Panc1 (cell line): Measurements from ENCODE around the gene C1orf87. TPM values are rescaled to one million over a fixed set of nuclear protein-coding genes. Genes with fewer than 3 reads are reported as not detected.

Source experiments
- ATAC-seq: fragments of 200-7000 bp; cut with Tn5 transposase; 2 replicates; pipeline ENCODE4 v1.9.1; 2020; ENCODE audit warnings: mild to moderate bottlenecking, moderate library complexity
- Bru-seq: library from RNA; stranded (reverse); fragments of 400-500 nt; gene quantifications from one replicate; lab custom pipeline; 2021; lab: Mats Ljungman, UMichigan
- BruChase-seq, 2 experiments: library from RNA; stranded (reverse); fragments of 400-500 nt; gene quantifications; one replicate each; lab custom pipeline; 2021; lab: Mats Ljungman, UMichigan
- BruUV-seq: library from RNA; stranded (reverse); fragments of 400-500 nt; replicated peaks from 2 replicates; lab custom pipeline; 2021; lab: Mats Ljungman, UMichigan
- CTCF ChIA-PET: fragments of 300-600 bp; sonication (Branson Sonifier 250); formaldehyde crosslinking; loops from one replicate; lab custom pipeline; 2022; ENCODE audit warnings: antibody characterized with exemption; lab: Charles Lee
- POLR2A ChIA-PET: fragments of 300-600 bp; sonication (Branson Sonifier 250); formaldehyde crosslinking; loops from one replicate; lab custom pipeline; 2022; ENCODE audit warnings: antibody characterized with exemption; lab: Charles Lee
- DNase-seq: peaks from one replicate; pipeline ENCODE4 v3.0.0-alpha.2; 2010; ENCODE audit warnings: low read depth, low spot score
- H3K27ac ChIP-seq: 2 replicates; pipeline ENCODE4 v1.5.1; 2011; ENCODE audit warnings: mild to moderate bottlenecking, low read length, inconsistent platforms
- H3K27me3 ChIP-seq: fragments of 200-500 bp; sonication (Bioruptor generic); 2 replicates; pipeline ENCODE4 v1.6.0; 2014; ENCODE audit warnings: low read length, inconsistent platforms; ENCODE audit not compliant: control insufficient read depth, insufficient read depth
- H3K36me3 ChIP-seq: fragments of 200-500 bp; sonication (Bioruptor generic); 2 replicates; pipeline ENCODE4 v1.5.1; 2014; ENCODE audit warnings: inconsistent platforms, mild to moderate bottlenecking, low read length, moderate library complexity; ENCODE audit not compliant: control insufficient read depth, insufficient read depth
- H3K4me1 ChIP-seq: 2 replicates; pipeline ENCODE4 v1.5.1; 2011; ENCODE audit warnings: inconsistent platforms, mild to moderate bottlenecking, low read length, moderate library complexity; ENCODE audit not compliant: control insufficient read depth, insufficient read depth
- H3K4me3 ChIP-seq, 2 experiments: 2 replicates each; pipeline ENCODE4 v1.5.1; 2011 to 2012; ENCODE audit warnings: low read depth in 2 of 2, low read length in 2 of 2, mild to moderate bottlenecking in 2 of 2, inconsistent platforms in 1 of 2, moderate library complexity in 1 of 2
- H3K9me3 ChIP-seq: fragments of 200-500 bp; sonication (Bioruptor generic); 2 replicates; pipeline ENCODE4 v1.5.1; 2014; ENCODE audit warnings: low read depth, mild to moderate bottlenecking, inconsistent platforms, low read length, moderate library complexity; ENCODE audit not compliant: control insufficient read depth, insufficient read depth
- CTCF ChIP-seq: fragments of 450-650 bp; IDR thresholded peaks from 2 replicates; pipeline ENCODE4 v1.5.1; 2017; ENCODE audit warnings: mild to moderate bottlenecking
- POLR2AphosphoS5 ChIP-seq: IDR thresholded peaks from 2 replicates; pipeline ENCODE4 v1.6.1; 2012; ENCODE audit warnings: mild to moderate bottlenecking, low read depth, low read length, moderate library complexity
- REST ChIP-seq, 2 experiments: IDR thresholded peaks; 2 replicates each; pipeline ENCODE4 v1.6.1; 2011 to 2012; ENCODE audit warnings: low read depth in 2 of 2, control low read depth in 1 of 2, low read length in 1 of 2, mild to moderate bottlenecking in 1 of 2, moderate library complexity in 1 of 2; ENCODE audit not compliant: insufficient read depth in 1 of 2
- SIN3A ChIP-seq: IDR thresholded peaks from 2 replicates; pipeline ENCODE4 v1.6.1; 2012; ENCODE audit warnings: low read depth, mild to moderate bottlenecking, low read length, moderate library complexity, borderline replicate concordance; ENCODE audit not compliant: insufficient read depth
- TCF7L2 ChIP-seq: IDR thresholded peaks from 2 replicates; pipeline ENCODE4 v1.6.1; 2011; ENCODE audit warnings: mild to moderate bottlenecking, low read depth, low read length, inconsistent platforms
- in situ Hi-C: cut with HindIII; loops from 2 replicates; pipeline ENCODE4 v1.10.0; 2016; ENCODE audit warnings: low sequenced_read_pairs, low pct_unique_long_range_greater_than_20kb
- intact Hi-C: fragments of 100-400 bp; cut with micrococcal nuclease; formaldehyde crosslinking; loops from one replicate; pipeline ENCODE4 v1.10.0; 2022; ENCODE audit not compliant: unreplicated experiment
- long read RNA-seq: library from polyadenylated mRNA; unstranded; transcript quantifications from one replicate; pipeline ENCODE4 v2.0.0, GENCODE V29; 2021; ENCODE audit not compliant: unreplicated experiment
- polyA plus RNA-seq: library from polyadenylated mRNA; unstranded; fragments of >200 nt; gene quantifications from one replicate; pipeline ENCODE4 v1.2.1, GENCODE V29; 2012; ENCODE audit warnings: missing spikeins; ENCODE audit not compliant: insufficient read length
- total RNA-seq: library from RNA; stranded (reverse); gene quantifications from one replicate; pipeline ENCODE4 v1.2.1, GENCODE V29; 2021; ENCODE audit not compliant: unreplicated experiment

C1orf87 gene
- not detected for total RNA-seq
- not detected for polyA plus RNA-seq
- Bru-seq, nascent RNA, result percentile 0 among the genes with signal in this experiment
- not detected for BruChase-seq, experiment 1, labeled RNA remaining after a 2-hour chase
- BruChase-seq, experiment 2, labeled RNA remaining after a 6-hour chase, result not detected
- long read RNA-seq, result 0 reads

DNA sequence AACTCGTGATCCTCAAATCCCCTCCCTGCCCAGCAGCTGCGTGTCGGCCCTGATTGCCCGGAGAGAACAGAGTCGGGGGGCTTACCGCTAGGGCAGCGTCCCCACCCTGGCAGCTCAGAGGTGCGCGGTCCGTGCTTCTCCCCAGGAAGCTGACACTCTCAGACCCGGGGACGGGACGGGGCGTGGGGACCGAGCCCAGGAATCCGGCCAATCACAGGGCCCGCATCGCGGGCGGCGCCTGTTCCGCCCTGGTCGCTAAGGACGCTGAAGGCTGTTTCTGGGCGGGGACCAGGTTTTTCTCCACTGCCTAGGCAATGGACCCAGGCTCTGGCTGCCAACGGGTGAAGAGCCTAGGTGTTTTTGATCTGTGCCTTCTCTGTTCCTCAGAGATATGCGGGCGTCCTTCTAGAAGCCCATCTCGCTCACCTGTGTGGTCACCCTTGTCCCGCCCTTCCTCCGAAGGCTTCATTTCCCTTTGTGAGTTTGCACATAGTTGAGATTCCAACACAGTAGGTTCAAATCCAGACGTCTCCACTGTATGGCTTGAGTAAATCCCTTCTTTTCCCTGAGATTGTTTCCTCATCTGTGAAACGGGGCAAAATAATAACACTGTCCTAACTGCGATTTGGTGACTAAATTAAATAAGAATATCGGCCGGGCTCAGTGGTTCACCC is at the start of gene C1orf87:
TSS of gene C1orf87 (minus strand) at position 166 of the 674 bp plus-strand sequence. CDS start 1,127 bp downstream, outside the sequence.
- CTCF ChIA-PET, result no interaction called here
- intact Hi-C loops, result no loop called here

More for the DNA sequence above, at the start of gene C1orf87:
- peaks cover 3% of the 10 kb centered on the region; the same call in 1 of the 2 replicates for H3K27me3 ChIP-seq
- ATAC-seq (no peak), DNase-seq (no peak)
- H3K4me1 ChIP-seq, result no peaks in the 10 kb centered on the region
- POLR2A ChIA-PET, result interaction anchor here (0.6 kb wide), 1 partner anchor 174 kb away, joined by 3 read pairs; no protein-coding TSS in a partner anchor
- no peak within 1 kb of the TSS for H3K4me3 ChIP-seq
- in situ Hi-C loops, result no loop called here
- no TSS peak for BruUV-seq
- no peak within 1 kb of the TSS for H3K27ac ChIP-seq
- H3K9me3 ChIP-seq, result no peaks in the 10 kb centered on the region
- no peaks in the 10 kb centered on the region for H3K36me3 ChIP-seq
- TF ChIP-seq REST (IDR thresholded peaks at IDR 0.05; ENCODE audit: insufficient read depth in 1 of 2, low read depth in 2 of 2, low read length in 1 of 2) (no peak), POLR2AphosphoS5 (no peak), CTCF (no peak), TCF7L2 (no peak), SIN3A (no peak)
